GM12875 (cell line): Measurements from ENCODE around the gene PRMT2.

Experiments
- H3K4me3 ChIP-seq: one replicate; pipeline ENCODE4 v1.5.1; 2011; ENCODE audit warnings: low read depth, low read length, control low read depth
- CTCF ChIP-seq: IDR thresholded peaks from 2 replicates; pipeline ENCODE4 v1.5.1; 2011; ENCODE audit warnings: low read depth, mild to moderate bottlenecking, control low read depth, inconsistent platforms, low read length, moderate library complexity, borderline replicate concordance; ENCODE audit not compliant: insufficient read depth

The PRMT2 gene

GRCh38 chr21:46643379-46644177, 8.1 kb downstream of the PRMT2 start:
- no peak overlapping the region for H3K4me3 ChIP-seq
- no peak for TF ChIP-seq CTCF

GRCh38 chr21:46645840-46646239, 10.4 kb downstream of the PRMT2 start:
- no peak for TF ChIP-seq CTCF
- H3K4me3 ChIP-seq, result no peak overlapping the region

GRCh38 chr21:46646541-46647154, 11.2 kb downstream of the PRMT2 start:
- no peak for TF ChIP-seq CTCF
- H3K4me3 ChIP-seq, result no peak overlapping the region

- no peak overlapping the region for H3K4me3 ChIP-seq
- no peak for TF ChIP-seq CTCF
These were observed 13.1 kb downstream of the PRMT2 start for GRCh38 chr21:46648539-46648938.

- no peak for TF ChIP-seq CTCF
- no peak overlapping the region for H3K4me3 ChIP-seq
These were observed 13.9 kb downstream of the PRMT2 start for GRCh38 chr21:46649356-46649755.

- TF ChIP-seq CTCF, result no peak
- H3K4me3 ChIP-seq, result no peak overlapping the region
These were observed 15.1 kb downstream of the PRMT2 start for GRCh38 chr21:46650476-46651098.
